ENCODE results near the gene PODXL2.

Gene PODXL2

DNA sequence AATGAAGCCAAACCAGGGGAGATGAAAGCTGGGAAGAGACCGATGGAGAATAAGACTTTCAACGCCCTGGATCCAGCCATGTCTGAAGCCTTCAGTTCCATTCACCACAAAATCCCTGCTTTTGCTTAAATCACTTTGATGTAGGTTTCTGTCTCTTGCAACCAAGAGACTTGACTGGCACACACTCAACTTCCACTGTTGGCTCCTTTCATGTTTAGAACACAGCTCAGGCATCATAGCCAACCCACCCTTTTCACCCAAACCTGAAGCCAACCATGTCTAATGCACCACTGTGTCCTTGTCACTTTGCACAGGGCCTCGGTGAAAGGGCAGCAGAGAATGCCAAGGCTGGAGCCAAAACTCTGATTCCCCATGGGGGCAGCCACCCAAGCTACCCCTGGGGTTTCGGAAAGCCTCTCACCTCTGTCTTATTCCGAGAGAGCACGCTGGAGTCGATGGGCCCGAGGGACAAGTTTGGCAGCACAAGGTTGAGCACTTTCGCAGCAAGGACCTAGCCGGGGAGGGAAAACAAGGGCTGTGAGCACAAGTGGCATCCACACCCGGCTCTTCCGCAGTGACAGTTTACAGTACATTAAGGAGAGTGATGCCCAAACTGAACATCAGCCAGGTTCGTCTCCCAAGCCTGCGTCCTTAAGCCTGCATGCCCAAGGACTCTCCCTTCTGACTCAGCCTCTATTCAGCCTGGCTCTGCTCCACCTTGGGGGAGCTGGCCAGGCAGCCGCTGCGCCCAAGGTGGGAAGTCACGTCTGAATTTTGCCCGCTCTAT, 81.4 kb downstream of the PODXL2 start:
- peak; percentile 48 for DNase-seq (ENCODE audit: low spot score)

DNA sequence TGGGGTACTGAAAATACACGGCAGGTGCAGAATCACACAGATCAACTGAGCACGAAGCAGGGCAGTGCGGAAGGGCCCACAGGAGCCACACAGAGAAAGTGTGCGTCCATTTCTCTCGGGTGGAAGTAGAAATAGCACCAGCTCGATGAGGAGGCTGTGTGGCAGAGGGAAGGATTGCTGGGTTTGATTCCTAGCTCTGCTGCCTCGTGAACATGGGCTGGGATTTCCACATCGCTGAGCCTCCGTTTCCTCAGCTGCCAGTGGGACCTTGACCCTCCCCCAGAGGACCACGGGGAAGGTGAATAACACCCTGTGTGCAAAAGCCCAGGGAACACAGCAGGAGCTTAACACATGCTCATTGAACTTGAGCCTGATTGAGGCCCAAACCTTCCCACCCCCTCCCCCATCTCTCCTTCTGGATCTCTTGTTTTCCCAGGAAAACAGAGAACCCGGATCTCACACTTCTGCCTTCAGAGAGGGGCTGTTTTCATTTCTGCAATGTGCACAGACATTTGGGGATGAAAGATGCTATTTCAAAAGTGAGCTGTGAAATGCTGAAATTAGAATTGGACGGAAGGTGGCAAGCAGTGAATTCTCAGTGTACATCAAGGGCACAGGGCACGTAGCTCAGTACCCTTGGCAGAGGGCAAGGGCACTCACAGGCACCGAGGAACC, 82.2 kb downstream of the PODXL2 start:
- peak; percentile 2 for DNase-seq (ENCODE audit: low spot score)

- DNase-seq (ENCODE audit: low spot score) = no peak
Measured at GRCh38 chr3:127711896-127712295, 82.9 kb downstream of the PODXL2 start.

DNA sequence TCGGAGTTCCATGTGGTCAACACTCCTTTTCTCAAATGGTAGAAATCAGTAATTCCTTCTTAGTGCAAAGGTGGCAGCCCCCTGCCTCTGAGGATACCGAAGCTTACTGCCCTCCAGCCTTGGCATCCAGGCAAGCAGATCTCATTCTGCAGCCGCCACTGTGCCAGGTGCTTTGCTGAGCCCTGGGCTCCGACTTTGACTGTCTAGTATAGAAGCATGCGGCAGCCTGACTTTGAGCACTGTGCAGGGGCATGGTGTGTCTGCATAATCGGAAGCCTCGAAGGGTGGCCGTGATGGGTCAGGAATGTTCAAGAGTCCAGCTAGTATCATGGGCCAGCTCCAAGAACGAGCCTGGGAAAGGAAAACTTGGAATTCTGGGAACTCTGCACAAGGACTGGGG, 83.5 kb downstream of the PODXL2 start:
- no peak for DNase-seq (ENCODE audit: low spot score)

- no peak for DNase-seq (ENCODE audit: low spot score)
Measured at GRCh38 chr3:127712881-127713771, 84.1 kb downstream of the PODXL2 start.

DNA sequence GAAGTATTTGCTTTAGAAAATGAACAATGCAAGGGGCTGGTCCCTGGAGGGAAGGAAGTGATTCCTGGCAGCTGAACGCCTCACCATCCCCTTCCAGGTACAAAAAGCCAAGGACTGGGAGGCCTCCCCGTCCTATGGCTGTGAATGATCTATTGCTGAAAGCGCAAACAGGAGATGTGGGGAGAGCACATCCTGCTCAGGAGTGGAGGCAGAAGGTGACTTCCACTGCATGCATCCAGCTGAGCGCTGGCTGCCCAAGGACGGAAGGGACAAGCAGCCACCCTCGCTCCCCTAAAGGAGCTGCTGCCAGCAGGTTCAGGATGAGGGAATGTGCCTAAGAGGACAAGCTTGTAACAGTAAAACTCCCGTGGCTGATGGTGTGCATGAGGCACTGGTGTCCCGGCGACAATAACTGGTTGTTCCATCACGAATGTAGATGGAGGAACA, 85.2 kb downstream of the PODXL2 start:
- DNase-seq (ENCODE audit: low spot score) = peak; percentile 63

- DNase-seq (ENCODE audit: low spot score) = no peak
Measured at GRCh38 chr3:127714866-127715265, 85.9 kb downstream of the PODXL2 start.

- DNase-seq (ENCODE audit: low spot score) = no peak
Measured at GRCh38 chr3:127715532-127715931, 86.5 kb downstream of the PODXL2 start.

- DNase-seq (ENCODE audit: low spot score) = no peak
Measured at GRCh38 chr3:127716384-127716783, 87.4 kb downstream of the PODXL2 start.

DNA sequence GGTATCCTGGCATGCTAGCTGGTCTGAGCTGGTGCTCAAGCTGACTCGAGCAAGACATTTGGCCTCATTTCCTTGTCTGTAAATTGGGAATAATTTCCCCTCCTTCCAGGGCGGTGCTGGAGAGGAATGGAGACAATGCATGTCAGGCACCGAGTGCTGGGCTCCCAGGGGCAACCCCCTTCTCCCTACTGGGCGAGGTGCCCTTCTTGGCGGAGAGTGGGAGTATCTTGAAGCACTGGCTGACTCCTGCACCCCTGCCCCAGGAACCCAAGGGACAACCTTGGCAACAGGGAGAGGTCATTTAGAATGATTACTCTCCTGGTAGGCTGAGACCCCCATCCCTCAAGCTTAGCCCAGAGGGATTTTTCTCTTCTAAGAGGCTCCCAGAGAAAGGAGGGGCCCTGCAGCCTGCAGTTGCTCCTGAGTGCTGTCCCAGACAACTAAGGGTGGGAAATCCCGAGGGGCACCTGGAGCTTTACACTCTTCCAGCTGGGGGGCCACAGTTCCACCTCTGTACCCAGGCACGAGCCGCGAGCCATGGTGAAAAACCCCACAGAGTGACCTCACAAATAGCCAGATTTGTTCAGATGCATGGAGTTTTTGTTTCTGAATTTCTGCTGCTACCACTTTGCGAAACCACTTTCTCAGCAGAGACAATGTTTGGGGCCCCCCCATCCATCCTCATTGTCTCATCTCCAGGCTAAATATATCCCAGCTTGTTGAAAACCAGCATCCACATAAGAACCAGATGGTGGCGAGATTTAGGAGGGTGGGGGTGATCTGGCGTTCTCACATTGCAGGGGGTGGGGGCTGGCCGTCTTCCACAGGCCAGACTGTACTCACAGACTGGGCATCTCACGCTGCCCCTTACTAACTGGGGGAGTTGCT, 88.6 kb downstream of the PODXL2 start:
- no peak for DNase-seq (ENCODE audit: low spot score)

DNA sequence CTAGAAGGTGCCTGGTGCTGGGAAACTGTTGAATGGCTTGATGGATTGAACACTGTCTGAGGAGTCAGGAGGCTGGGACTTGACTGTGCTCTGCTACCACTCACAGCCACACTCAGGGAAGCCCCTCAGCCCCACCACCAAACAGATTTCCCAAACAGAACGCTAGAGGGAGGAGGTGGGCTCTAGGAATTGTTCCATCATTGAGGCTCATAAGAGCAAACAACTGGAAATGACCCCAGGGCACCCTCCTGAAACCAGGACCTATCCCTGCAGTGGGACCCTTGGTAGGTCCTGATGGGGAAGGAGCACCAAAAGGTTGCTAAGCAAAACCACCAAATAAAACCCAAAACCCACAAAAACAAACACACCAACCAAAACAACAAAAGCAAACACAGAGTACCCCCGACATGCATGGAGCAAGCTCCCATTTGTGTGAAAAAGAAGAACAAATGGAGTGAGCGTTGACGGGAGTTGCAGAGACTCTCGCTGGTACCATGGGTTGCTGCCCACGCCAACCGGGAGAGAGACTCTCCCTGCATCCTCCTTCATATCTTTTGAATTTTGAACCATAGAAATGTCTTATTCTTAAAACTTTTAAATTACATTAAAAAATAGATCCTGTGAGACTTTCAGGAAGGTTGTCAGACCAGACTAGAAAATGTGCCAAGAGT, 89.4 kb downstream of the PODXL2 start:
- no peak for DNase-seq (ENCODE audit: low spot score)

GRCh38 chr3:127718916-127719290, 89.9 kb downstream of the PODXL2 start:
- no peak for DNase-seq (ENCODE audit: low spot score)

DNA sequence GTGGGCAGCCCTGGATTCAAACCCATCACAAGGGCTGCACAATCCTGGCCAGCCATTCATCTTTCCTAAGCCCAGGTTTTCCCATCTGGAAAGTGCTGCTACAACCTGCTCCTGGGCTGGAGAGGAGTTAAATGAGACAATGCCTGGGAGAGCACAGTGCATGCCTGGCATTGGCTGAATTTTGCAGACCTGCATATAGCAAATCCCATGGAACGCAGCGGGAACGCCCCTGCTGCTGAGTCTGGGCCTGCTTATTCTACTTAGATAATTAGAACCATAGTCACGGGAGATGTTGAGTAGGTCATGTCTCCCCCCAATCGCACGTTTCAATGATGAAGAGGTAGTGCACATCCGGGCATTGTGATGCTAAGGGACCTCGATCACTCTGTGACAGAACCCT, 90.4 kb downstream of the PODXL2 start:
- no peak for DNase-seq (ENCODE audit: low spot score)

- no peak for DNase-seq (ENCODE audit: low spot score)
Measured at GRCh38 chr3:127720161-127720823, 91.3 kb downstream of the PODXL2 start.

- no peak for DNase-seq (ENCODE audit: low spot score)
Measured at GRCh38 chr3:127720985-127721935, 92.3 kb downstream of the PODXL2 start.

- no peak for DNase-seq (ENCODE audit: low spot score)
Measured at GRCh38 chr3:127722091-127722784, 93.3 kb downstream of the PODXL2 start.

Data from left forelimb (tissue), 1 donor.